Activated CD8-positive, alpha-beta memory T cell treated with anti-CD3 and anti-CD28 coated beads for 4 hours (primary cell): Measurements from ENCODE around the gene MRTFB.
A peak's percentile ranks its signal among the peaks of the same experiment; 100 is the strongest.

ENCODE experiments used
- DNase-seq, 2 donors: peaks; one replicate each; pipeline ENCODE4 v3.0.0-alpha.2; 2020; ENCODE audit warnings: low read depth in 2 of 2

Gene MRTFB

GRCh38 chr16:14236401-14236800 is 165.3 kb downstream of the MRTFB start:
- DNase-seq: no peak

- DNase-seq: no peak
Observed at GRCh38 chr16:14238756-14239155, 167.6 kb downstream of the MRTFB start.

- no peak for DNase-seq
Observed at GRCh38 chr16:14239791-14240190, 168.7 kb downstream of the MRTFB start.

GRCh38 chr16:14240219-14240843 is 169.2 kb downstream of the MRTFB start:
- DNase-seq: no peak

GRCh38 chr16:14240964-14241363 is 169.8 kb downstream of the MRTFB start:
- DNase-seq: no peak

GRCh38 chr16:14241631-14242030 is 170.5 kb downstream of the MRTFB start:
- DNase-seq: no peak

- no peak for DNase-seq
Observed at GRCh38 chr16:14242769-14243168, 171.7 kb downstream of the MRTFB start.

- DNase-seq: no peak
Observed at GRCh38 chr16:14244196-14245010, 173.3 kb downstream of the MRTFB start.

GRCh38 chr16:14248791-14249190 is 177.7 kb downstream of the MRTFB start:
- no peak for DNase-seq

- DNase-seq: peak; percentile 5 to 16
Observed at GRCh38 chr16:14249291-14250032, 178.3 kb downstream of the MRTFB start.

- no peak for DNase-seq
Observed at GRCh38 chr16:14251419-14251818, 180.3 kb downstream of the MRTFB start.

GRCh38 chr16:14252860-14253259 is 181.7 kb downstream of the MRTFB start:
- DNase-seq: no peak

- DNase-seq: no peak
Observed at GRCh38 chr16:14263011-14263410, 191.9 kb downstream of the MRTFB start.

- no peak for DNase-seq
Observed at GRCh38 chr16:14263769-14264168, 192.7 kb downstream of the MRTFB start.

- DNase-seq: no peak
Observed at GRCh38 chr16:14264327-14264943, 193.3 kb downstream of the MRTFB start.

- DNase-seq: no peak
Observed at GRCh38 chr16:14268073-14268472, 197.0 kb downstream of the MRTFB start.

- no peak for DNase-seq
Observed at GRCh38 chr16:14275934-14276333, 204.8 kb downstream of the MRTFB start.

GRCh38 chr16:14278749-14279148 is 207.6 kb downstream of the MRTFB start:
- DNase-seq: no peak

GRCh38 chr16:14280541-14280940 is 209.4 kb downstream of the MRTFB start:
- DNase-seq: no peak

- no peak for DNase-seq
Observed at GRCh38 chr16:14283786-14284185, 212.7 kb downstream of the MRTFB start.

- no peak for DNase-seq
Observed at GRCh38 chr16:14284371-14284770, 213.3 kb downstream of the MRTFB start.

GRCh38 chr16:14284930-14285512 is 213.9 kb downstream of the MRTFB start:
- DNase-seq: peak in 1 of 2 donors; percentile 31
